WI38 (cell line): ENCODE data around the gene DNMT3A.

Experiments
- H3K4me3 ChIP-seq: 2 replicates; pipeline ENCODE4 v1.5.1; 2011; ENCODE audit warnings: low read depth, mild to moderate bottlenecking, control low read depth, low read length
- CTCF ChIP-seq: IDR thresholded peaks from 2 replicates; pipeline ENCODE4 v1.5.1; 2012; ENCODE audit warnings: low read depth, mild to moderate bottlenecking, control low read depth, low read length

The DNMT3A gene

GRCh38 chr2:25365241-25365640 lies 23.5 kb upstream of the DNMT3A start:
- no peak overlapping the region for H3K4me3 ChIP-seq
- no peak for TF ChIP-seq CTCF

DNA sequence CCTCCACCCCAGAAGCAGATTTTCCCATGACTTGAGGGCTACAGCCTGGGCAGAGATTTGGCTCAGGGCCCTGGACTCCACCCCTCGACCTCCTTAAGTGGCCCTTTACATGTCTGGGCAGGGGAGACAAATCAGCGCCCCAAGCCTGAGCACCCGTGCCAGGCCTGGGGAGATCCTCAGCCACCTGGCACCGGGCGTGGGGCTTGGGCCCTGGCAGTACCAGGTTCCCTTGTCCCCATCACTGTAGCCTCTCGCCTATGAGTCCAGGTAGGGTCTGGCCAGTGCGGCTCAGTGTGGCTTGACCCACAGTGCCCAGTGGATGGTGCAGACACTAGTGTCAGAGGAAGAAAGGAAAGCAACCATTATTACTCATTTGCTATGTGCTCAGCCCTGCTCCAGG lies 22.0 kb upstream of the DNMT3A start:
- no peak overlapping the region for H3K4me3 ChIP-seq
- TF ChIP-seq CTCF = no peak

DNA sequence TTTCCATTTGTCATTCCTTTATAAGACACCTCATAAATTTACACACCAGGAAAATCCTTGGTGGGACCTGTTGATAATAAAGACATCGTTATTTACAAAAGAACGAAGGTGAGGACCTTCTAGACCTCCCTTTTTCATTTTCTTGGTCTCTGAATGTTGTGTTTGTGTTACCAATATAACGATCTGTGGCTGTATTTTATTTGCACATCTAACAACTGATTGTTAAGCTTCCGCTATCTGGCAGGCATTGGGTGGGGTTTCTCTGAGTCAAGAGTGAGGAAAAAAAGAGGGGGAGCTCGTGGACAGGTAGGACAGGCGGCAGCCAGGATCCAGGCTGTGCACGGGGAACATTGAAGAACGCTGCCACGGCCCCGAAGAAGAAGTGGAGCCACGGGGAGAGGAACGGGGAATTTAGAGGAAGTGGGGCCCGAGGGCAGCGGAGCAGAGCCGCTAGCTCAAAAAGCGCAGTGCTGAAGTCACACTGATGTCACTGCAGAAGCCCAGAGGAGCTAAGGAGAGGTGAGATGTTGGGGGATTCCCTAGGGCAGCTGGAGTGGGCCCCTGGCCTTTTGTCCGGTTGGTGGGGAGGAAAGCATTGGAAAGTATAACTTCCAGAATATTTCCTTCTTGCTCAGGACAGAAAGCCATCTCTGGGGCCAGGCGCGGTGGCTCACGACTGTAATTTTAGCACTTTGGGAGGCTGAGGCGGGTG lies 20.9 kb upstream of the DNMT3A start:
- H3K4me3 ChIP-seq = peak overlapping the region; percentile 22; the same call in 1 of the 2 replicates
- TF ChIP-seq CTCF = no peak

DNA sequence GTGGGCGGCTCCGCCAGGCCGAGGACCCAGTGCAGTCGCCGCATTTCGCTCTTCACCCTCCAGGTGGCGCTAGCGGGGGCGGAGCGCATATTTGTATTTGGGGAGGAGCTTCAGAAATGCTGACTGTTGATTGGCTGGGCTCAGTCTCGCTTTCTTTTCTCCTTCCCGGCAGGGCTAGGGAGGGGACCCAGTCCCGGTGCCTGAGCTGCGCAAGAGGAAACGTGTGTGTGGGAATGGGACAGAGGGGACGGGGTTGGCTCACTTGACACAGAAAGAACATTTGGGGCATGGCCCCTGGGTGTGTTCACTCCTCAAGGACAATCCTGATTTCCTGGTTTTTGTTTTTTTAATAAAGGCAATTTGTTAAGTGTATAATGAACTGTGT lies 20.3 kb upstream of the DNMT3A start:
- TF ChIP-seq CTCF = peak; percentile 90
- peak overlapping the region; percentile 22; the same call in 1 of the 2 replicates for H3K4me3 ChIP-seq

GRCh38 chr2:25361261-25362048 lies 19.7 kb upstream of the DNMT3A start:
- 0 out of 2 replicates have a peak overlapping the region, but pooled peaks have one; percentile 21 for H3K4me3 ChIP-seq
- TF ChIP-seq CTCF = no peak

GRCh38 chr2:25358836-25359235 lies 17.1 kb upstream of the DNMT3A start:
- TF ChIP-seq CTCF = no peak

GRCh38 chr2:25358249-25358815 lies 16.6 kb upstream of the DNMT3A start:
- no peak for TF ChIP-seq CTCF
- no peak overlapping the region for H3K4me3 ChIP-seq

More at GRCh38 chr2:25358836-25359235, 17.1 kb upstream of the DNMT3A start:
- H3K4me3 ChIP-seq = no peak overlapping the region
